Inferior parietal cortex (tissue), 1 donor: ENCODE measurements around the gene SLC39A11.
"Not testable (repeated sequence)": the region's sequence is repeated elsewhere in the genome, so short reads cannot be mapped to it uniquely, and the experiment has no call there.

Experiments
- DNase-seq: peaks from one replicate; pipeline ENCODE4 v3.0.0-alpha.2; 2016; ENCODE audit errors: extremely low spot score

The SLC39A11 gene

GRCh38 chr17:72788950-72789585 is 303.4 kb downstream of the SLC39A11 start:
- no peak for DNase-seq

- no peak for DNase-seq
Measured at GRCh38 chr17:72786209-72786608, 306.3 kb downstream of the SLC39A11 start.

- DNase-seq, result no peak
Measured at GRCh38 chr17:72782985-72783701, 309.3 kb downstream of the SLC39A11 start.

- DNase-seq, result not testable (repeated sequence)
Measured at GRCh38 chr17:72782437-72782836, 310.1 kb downstream of the SLC39A11 start.

- DNase-seq, result no peak
Measured at GRCh38 chr17:72778169-72779151, 314.0 kb downstream of the SLC39A11 start.

GRCh38 chr17:72775919-72776318 is 316.6 kb downstream of the SLC39A11 start:
- DNase-seq, result no peak

GRCh38 chr17:72775237-72775636 is 317.3 kb downstream of the SLC39A11 start:
- no peak for DNase-seq

GRCh38 chr17:72774236-72774635 is 318.3 kb downstream of the SLC39A11 start:
- no peak for DNase-seq

GRCh38 chr17:72773225-72773624 is 319.3 kb downstream of the SLC39A11 start:
- DNase-seq, result not testable (repeated sequence)

- no peak for DNase-seq
Measured at GRCh38 chr17:72772331-72772821, 320.1 kb downstream of the SLC39A11 start.

- DNase-seq, result no peak
Measured at GRCh38 chr17:72771734-72772133, 320.8 kb downstream of the SLC39A11 start.

GRCh38 chr17:72766761-72767356 is 325.6 kb downstream of the SLC39A11 start:
- no peak for DNase-seq

- no peak for DNase-seq
Measured at GRCh38 chr17:72765368-72766153, 326.9 kb downstream of the SLC39A11 start.

- DNase-seq, result no peak
Measured at GRCh38 chr17:72764632-72765041, 327.9 kb downstream of the SLC39A11 start.

GRCh38 chr17:72763981-72764380 is 328.5 kb downstream of the SLC39A11 start:
- no peak for DNase-seq

- not testable (repeated sequence) for DNase-seq
Measured at GRCh38 chr17:72761893-72762575, 330.5 kb downstream of the SLC39A11 start.

GRCh38 chr17:72761431-72761830 is 331.1 kb downstream of the SLC39A11 start:
- DNase-seq, result no peak

GRCh38 chr17:72760368-72760767 is 332.1 kb downstream of the SLC39A11 start:
- DNase-seq, result no peak

- DNase-seq, result no peak
Measured at GRCh38 chr17:72759301-72759700, 333.2 kb downstream of the SLC39A11 start.

- no peak for DNase-seq
Measured at GRCh38 chr17:72756256-72756655, 336.2 kb downstream of the SLC39A11 start.
